GM21367 (cell line): ENCODE measurements around the gene CRYBG2.
"Not testable (repeated sequence)": the region's sequence is repeated elsewhere in the genome, so short reads cannot be mapped to it uniquely, and the experiment has no call there.

Source experiments
- ATAC-seq: cut with Tn5 transposase; IDR thresholded peaks from one replicate; pipeline ENCODE4 v1.9.1; 2021; ENCODE audit not compliant: unreplicated experiment

CRYBG2 gene

DNA sequence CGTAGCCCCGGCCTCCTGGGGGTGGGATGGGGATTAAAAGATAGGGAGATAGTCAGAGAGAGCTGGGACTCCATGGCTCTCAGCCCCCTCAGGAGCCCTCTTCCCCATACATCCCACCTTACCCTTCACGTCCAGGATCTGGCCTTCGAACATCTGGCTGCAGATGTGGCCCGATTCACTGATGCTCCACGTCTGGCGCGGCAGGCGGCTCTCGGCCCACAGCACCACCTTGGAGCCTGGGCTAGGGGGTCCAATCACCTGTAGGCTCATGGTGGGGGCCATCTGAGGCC lies 31.9 kb downstream of the CRYBG2 start:
- no peak for ATAC-seq

DNA sequence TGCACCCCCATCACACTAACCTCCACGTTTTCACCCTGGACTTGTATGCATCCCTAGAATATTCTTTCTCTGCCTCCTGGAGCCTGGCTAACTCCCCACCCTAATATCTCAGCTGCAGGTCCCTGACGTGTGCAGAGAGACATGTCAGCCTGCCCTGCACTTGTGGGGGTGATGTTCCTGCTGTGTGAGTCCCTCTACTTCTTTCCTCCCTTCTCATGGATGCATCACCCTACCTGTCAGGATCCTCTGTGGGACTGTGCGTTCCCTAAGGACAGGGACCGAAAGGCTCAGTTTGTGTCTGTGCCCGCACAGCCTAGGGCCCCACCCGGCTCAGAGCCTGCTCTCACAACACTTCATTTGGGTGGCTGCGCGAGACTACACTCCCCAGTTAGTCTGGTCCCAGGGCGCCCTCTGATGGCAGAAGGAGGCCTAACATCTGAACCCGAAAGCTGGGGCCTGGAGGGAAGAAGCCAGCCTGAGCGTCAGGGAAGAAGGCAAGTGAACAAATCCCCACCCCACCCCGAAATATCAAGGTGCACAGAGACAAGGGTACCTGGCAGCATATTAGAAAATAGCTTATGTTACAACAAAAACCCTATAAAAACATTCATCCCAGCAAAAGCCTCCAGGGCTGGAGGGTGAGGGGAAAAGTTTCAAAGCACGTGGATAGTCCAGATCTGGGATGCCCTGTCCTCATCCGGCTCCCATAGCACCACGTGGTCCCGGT lies 32.5 kb downstream of the CRYBG2 start:
- ATAC-seq: no peak

DNA sequence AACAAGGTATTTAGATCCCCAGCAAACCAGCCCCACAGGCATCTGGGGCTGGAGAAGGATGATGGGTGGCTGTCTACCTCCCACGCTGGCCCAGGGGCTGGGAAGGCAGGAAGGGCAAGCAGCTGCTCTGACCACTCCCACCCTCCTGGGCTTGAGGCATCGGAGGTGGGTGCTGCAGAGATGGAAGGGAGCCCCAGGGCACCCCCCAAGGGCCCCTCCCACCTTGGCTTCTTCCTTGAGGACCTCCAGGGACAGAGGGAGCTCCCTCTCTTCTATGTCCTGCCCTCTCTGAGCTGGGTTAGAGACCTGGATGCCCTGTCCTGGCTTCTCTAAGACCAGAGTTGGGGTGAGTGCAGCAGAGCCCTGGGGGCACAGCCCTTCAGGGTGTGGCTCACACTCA lies 33.0 kb downstream of the CRYBG2 start:
- no peak for ATAC-seq

DNA sequence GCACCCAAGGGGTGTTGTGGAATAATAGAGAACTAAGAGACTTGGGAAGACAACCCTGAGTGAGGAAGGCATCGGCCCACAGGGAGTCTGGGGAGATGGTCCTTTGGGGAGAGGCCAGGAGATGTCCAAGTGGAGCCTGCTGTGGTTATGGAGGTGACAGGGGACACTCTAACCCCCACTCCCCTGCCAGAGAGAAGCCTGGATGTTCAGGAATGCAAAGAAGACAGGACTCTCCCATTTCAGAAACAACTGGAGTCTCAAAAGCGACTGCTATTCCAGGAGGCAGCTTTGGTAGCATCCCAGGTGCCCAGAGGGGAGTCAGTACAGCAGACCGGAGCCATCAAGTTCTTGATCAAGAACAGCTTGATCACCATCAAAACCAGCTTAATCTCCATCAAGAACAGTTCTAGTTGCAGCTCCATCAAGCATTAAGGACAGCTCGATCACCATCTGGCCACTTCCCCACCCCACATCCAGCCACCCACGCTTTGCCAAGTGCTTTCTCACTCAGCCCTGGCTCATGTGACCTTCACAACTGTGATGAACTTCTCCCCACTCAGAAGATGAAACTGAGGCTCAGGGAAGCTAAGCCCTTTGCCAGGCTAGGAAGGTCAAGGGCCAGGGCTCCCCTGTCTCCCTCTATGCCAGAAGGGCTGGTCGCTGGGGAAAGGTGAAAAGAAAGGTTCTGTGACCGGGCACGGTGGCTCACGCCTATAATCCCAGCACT lies 35.4 kb downstream of the CRYBG2 start:
- ATAC-seq: no peak

DNA sequence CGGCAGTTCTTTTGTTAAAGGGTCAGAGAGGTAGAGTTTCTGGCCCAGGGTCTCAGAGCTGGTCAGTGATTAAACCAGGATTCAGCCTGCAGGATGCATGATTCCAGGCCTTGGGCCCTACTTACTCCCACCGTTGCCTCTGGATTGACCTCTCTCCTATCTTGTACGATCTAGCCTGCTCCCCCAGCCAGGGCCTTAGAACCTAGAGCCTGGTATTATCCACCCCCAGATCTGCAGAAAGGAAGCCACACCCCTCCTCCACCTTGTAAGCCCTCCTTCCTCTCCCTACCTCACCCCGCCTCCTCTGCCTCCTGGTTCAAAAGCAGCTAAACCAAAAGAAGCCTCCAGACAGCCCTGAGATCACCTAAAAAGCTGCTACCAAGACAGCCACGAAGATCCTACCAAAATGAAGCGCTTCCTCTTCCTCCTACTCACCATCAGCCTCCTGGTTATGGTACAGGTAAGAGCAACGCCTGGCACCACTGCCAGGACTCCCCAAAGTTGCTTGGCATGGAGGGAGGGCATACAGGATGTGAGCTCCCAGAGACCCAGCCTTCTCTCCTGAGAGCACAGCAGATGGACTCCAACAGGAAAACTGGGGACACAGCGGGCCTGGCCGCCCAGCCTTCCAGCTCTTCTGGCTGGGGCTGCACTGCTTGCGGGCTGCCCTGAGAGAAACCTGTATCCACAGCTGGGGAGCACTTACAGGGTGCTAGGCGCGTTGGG lies 36.2 kb downstream of the CRYBG2 start, which contains the start of gene CD52:
Gene CD52 (plus strand): TSS at position 347 of the 726 bp plus-strand sequence. CDS start 60 bp downstream, at position 407.
- no peak for ATAC-seq

DNA sequence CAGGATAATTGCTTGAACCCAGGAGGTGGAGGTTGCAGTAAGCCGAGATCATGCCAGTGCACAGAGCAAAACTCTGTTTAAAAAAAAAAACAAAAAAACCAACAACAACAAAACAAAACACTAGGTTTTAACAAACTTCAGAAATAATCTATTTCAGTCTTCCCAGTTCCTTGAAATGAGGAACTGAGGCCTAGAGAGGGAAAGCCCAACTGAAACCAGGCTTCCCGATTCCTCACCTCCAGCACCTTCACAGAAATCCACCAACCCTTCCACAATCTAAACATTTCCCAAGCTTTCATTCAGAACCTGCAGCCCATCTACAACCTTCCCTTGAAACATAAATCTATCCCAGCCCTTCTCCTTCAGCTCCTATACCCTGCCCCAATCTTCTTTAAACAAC lies 36.8 kb downstream of the CRYBG2 start:
- no peak for ATAC-seq

DNA sequence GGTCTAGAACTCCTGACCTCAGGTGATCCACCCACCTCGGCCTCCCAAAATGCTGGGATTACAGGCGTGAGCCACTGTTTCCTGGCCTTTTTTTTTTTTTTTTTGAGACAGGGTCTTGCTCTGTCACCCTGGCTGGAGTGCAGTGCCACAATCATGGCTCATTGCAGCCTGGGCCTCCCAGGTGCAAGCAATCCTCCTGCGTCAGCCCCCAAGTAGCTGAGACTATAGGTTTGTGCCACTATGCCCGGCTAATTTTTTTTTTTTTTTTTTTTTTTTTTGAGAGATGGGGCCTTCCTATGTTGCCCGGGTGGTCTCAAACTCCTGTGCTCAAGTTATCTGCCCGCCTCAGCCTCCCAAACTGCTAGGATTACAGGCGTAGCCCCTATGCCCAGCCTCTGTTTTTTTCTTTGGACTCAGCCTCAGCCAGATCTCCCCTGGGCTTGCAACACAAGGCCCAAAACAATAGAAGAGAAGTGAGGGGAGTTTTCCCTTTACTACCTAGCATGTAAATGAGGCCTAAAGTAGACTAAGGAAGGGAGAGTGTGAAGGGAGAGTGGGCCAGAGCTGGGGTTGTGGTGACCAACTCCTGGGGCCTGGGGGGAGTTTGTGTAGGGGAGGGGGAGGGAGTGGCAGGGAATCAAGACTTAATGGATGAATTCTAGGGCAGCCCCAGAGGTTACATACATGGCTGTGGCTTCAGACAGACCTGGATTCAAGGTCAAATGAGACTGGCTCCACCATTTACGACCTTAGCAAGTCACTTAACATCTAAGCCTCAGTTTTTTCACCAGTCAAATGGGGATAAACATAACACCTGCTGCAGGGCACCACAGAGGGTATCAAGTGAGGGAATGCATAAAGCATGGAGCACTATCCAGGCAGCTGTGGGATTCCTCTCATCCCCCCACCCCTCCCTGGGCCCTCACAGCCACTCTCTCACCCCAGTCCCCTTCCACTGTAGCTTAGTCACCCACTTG lies 37.8 kb downstream of the CRYBG2 start:
- no peak for ATAC-seq

DNA sequence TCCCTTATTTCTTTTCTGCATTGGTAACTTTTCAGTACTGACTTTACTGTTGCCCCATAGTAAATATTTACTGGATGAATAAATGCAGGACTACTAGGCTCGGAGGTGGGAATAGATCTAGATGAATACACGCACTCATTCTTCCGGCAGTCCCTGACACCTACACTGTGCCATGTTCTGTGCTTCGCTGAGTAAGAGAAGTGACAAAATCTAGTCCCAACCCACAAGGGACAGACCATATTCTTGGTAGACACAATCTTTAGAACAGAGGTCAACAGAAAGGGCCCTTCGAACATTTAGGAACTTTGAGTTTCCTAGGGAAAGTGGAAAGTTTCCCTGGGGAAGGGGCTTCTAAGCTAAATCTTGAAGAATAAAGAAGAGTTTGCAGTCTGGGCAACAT lies 39.4 kb downstream of the CRYBG2 start:
- no peak for ATAC-seq

DNA sequence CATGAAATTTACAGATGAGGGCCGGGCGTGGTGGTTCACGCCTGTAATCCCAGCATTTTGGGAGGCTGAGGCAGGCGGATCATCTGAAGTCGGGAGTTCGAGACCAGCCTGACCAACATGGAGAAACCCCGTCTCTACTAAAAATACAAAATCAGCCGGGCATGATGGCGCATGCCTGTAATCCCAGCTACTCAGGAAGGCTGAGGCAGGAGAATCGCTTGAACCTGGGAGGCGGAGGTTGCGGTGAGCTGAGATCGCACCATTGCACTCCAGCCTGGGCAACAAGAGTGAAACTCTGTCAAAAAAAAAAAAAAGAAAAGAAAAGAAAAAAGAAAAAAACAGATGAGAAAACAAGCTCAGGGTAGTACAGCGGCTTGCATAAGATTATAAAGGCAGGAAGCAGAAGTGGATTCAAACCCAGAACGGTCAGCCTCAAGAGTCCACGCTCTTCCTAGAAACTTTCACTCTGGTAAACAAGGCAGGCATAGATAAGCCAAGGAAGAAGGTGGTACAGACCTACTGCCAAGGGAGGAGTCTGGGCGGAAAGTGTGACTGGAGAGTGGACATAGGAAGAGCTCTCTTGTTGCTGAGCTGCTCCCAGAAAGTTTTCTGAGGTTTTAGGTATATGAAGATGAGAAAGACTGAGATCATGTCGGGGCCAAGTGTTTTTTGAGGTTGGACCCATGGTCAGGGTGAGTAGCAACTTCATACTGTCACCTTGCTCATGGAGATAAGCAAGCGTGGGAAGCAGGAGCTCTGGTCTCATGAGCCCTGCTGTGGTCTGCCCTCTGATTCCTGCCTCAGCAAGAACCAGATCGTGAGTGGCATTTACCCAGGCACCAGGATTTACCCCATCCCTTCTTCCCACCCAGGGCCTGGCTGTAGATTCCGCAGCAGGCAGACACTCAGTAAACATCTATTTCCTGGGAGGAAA lies 45.7 kb downstream of the CRYBG2 start:
- not testable (repeated sequence) for ATAC-seq

DNA sequence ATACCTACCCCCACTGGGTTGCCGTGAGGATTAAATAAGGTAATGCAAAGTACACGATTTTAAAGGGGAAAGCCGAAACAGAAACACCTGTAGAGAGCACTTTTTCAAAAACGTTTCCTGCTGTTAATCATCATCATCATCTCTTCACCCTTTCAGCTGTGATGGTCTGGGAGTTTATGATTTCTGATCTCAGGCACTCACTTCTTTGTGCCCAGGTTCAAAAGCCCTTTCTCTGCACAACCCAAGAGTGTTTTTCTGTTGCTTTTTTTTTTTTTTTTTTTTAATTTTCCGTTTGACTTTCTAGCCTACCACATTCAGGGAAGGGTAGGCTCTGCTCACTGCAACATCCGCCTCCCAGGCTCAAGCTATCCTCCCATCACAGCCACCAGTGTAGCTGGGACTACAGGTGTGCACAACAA lies 46.6 kb downstream of the CRYBG2 start:
- ATAC-seq: no peak

DNA sequence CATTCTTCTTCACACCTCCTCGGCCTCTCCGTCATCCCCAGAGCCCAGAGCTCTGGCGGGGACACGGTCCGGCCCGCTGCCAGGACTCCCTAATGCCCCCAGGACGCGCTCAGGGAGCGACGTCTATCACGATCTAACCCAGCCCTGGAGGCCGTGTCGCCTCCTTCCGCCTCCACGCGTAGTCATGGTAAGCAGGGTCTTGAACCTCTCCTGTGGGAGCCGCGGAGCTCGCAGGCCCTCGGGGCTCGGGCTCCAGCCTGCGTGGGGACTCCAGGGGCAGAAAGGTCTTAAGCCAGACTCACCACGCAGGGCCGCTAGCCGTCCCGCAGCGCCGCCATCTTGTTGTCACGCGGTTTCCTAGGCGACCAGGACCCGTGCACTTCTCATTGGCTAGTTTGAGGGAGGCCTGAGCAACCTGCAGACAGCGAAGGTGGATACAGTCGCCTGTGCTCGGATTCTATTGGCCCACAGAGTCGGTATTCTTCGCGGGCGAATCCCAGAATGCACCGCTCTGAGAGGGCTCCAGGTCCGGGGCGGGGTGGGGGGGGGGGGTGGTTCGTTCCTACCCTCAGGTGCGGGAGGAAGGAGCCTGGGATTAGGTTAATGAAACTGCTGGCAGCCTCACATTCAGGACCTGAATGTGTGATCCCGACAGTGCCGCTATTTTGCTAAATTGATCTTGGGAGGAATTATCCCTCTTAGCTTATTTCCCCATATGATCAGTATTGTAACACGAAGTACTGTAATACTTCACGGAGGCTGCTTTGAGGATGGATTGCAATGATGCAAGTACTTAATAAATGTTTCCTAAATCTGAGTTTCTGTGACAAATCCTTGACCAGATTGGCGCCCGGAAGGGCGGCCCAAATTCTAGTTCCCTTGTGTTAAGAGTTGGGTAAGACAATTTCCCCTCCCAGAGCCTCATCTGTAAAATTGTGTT lies 47.4 kb downstream of the CRYBG2 start, which contains the start of gene UBXN11:
Gene UBXN11 (minus strand): TSS at position 347 of the 940 bp plus-strand sequence. CDS start 3,753 bp downstream, outside the sequence.
- peak; percentile 93 for ATAC-seq

DNA sequence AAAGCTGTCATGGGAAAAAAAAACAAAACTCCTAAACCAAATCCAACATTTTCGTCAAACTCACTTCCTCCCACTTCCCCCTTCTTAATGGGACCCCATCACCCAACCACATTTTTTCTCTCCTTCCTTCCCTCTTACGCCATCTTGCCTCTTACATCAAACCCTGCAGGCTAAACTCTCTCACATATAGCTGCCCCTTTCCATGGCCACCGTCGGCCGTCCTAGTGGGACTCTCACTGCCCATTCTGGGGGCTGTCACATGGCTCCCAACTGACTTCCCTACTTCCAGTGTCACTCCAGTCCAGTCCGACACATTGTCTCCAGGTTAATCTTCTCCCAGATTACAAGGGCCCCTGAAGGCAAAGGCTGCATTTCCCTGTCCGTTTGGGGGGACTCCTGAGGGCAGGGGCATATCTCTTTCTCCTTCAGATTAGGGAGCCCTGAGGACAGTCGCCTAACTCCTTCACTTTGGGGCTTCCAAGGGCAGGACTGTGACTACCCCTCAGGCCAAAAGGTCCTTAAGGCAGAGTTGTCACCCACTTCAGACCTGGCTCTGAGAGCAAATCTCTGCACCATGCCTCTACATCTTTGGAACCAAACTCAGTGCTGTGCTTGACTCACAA lies 48.2 kb downstream of the CRYBG2 start:
- ATAC-seq: no peak

DNA sequence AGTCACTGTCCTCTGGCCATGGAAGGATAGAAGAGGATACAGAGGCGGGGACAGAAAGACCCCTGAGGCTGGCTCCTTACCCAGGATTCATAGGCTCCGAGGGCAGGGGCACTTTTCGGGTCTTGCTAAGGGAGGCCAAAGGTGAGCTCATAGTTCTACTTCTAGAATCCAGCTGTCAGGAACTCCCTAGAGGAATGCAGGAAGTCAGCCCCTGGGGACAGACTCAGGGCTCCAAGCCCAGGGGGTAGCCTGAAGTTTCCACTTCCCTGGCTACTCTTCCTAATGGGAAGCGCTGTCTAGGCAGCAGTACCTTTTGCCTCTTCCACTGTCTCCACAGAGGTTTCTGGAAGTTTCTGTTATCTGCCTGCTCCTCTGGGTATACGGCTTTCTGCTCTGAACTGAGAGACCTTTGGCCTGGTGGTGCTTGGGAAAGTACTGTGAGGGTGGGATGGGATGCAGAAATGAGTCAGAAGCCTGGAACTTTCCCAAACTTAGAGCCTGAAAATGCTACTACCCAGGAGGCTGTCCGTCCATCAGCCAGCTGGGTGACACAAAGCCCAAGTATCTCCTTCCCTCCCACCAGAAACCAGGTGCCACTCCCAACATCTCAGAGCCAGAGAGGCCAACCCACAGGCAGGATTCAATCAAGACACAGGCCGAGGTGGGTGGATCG lies 51.1 kb downstream of the CRYBG2 start:
- no peak for ATAC-seq

DNA sequence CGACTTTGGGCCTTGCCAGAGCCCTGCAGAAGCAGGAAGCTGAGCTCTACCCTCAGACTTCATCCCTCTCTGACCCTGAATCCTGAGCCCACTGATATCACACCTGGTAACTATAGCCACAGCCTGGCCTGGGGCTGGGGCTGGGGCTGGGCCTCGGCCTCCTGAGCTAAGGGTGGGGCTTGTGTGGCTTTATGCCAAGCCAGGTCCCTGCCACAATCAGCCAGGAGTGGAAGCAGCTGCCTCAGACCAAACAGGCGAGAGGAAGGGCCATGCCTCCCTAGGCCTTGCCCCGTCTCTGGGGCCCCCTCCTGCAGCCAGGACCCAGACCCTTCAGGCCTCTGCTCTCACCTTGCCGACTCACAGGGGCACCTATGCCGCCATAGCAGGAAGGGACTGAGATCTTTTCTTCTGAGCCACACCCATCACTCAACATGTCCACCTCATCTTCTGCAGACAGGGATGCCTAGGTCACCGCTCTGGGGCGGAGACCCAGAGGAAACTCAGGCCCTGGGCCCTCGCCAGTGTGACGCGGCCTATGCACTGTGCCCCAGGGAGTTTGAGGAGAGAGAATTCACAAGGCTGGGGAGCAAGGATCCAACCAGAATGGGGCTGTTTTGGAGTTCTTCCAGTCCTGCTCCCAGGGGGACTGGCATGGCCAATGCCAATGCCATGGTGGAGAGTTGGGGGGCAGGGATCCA lies 53.2 kb downstream of the CRYBG2 start:
- ATAC-seq: no peak

DNA sequence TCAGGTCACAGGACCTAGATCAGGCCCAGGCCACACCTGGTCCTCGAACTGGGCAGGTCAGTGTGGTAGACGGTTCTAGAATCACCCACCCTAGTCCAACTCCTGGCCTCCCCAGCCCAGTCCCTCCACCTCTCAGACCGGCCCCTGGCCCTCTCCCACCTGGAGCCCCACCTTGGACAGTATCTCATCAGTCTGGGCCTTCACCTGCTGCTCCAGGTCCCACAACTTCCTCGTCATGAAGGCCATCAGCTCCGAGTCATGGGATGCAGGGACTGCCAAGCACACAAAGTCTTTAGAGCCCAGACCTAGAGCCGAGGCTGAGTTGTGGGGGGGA lies 56.2 kb downstream of the CRYBG2 start:
- no peak for ATAC-seq

DNA sequence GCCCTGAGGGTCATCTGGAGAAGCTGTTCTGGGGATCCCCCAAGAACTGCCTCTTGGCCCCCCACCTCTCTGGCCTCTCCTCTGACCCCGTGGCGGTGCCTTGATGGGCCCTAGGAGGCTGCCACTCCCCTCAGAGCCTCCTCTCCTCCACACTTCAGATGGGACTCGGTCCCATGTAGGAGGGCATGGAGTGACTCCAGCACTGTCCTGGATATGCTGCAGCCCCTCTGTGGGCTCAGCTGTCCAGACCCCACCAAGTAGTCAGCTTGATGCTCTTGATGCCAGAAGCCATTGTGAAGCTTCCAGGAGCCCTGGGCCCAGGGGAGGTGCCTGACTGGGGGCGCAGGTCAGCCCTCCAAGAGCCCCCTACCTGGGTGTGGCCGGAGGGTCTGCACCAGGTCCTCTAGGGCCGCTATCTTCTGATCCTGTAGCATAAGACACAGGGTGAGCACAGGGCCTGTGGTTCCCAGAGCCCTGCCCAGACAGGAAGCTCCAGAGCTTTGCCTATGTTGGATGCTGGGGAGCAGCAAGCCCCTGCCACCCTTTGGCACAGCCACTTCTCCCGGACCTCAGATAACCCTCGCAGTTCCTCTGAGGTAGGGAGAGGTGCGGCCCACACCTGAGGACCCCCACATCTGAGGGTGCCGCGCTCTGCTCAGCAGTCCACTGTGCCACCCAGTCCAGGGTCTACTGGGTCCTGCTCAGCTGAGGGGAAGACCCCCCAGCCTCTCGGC lies 56.7 kb downstream of the CRYBG2 start:
- ATAC-seq: no peak
